22Rv1 (cell line): Measurements from ENCODE around the gene SQSTM1.

Source experiments
- CTCF ChIP-seq: fragments of 450-650 bp; IDR thresholded peaks from 2 replicates; pipeline ENCODE4 v1.5.1; 2017; ENCODE audit warnings: mild to moderate bottlenecking
- ZFX ChIP-seq: fragments of 450-650 bp; IDR thresholded peaks from 2 replicates; pipeline ENCODE4 v1.6.1; 2017; ENCODE audit warnings: antibody characterized with exemption, borderline replicate concordance

- no peak for TF ChIP-seq CTCF
- TF ChIP-seq ZFX = no peak
Measured at GRCh38 chr5:179878222-179879002, 57.7 kb downstream of the SQSTM1 start.
